ENCODE data around the gene TCTN1.

GRCh38 chr12:110661337-110661972 lies 47.5 kb downstream of the TCTN1 start:
- TF ChIP-seq CTCF (conservative IDR thresholded peaks at IDR 0.05 in 1 of 2, IDR thresholded peaks at IDR 0.05 in 1 of 2; ENCODE audit: extremely low read depth in 1 of 2, insufficient read depth in 1 of 2, low read depth in 1 of 2, low read length in 2 of 2), result no peak
- TF ChIP-seq EZH2 (IDR thresholded peaks at IDR 0.05; ENCODE audit: borderline replicate concordance, low read length), result no peak

Data from mammary epithelial cell (primary cell).